Thyroid gland (tissue), 4 donors: Measurements from ENCODE around the gene CHCHD6.

Experiments used
- POLR2A ChIP-seq, 2 donors: fragments of 450-650 bp; IDR thresholded peaks; one replicate each; pipeline ENCODE4 v1.6.1; 2017; ENCODE audit warnings: antibody characterized with exemption in 2 of 2, mild to moderate bottlenecking in 2 of 2, moderate library complexity in 1 of 2
- TF ChIP-seq, protein P1 (sequence below), 6 experiments: fragments of 200-600 bp in 3 of 6; fragments of 450-650 bp in 3 of 6; sonication (generic) in 3 of 6; IDR thresholded peaks; one replicate each; pipeline ENCODE4 v1.5.1; 2016 to 2019; ENCODE audit warnings: antibody characterized with exemption in 6 of 6, mild to moderate bottlenecking in 2 of 6, inconsistent platforms in 1 of 6, moderate library complexity in 1 of 6

DNA sequence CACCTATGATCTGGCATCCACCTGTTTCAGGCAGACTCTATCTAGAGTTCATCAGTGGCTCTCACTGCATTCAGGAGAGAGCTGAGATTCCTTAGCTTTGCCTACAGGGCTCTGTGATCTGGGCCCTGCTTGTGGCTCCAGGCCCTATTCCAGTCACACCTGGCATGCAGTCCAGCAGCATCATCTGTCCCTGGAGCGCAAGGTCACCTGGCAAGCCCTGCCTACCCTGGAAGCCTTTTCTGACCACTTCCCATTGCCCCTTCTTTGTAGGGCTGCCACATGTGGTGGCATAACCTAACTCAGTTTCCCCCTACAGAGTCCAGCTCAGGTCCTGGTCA lies 163.8 kb downstream of the CHCHD6 start:
- TF ChIP-seq, protein P1, sequence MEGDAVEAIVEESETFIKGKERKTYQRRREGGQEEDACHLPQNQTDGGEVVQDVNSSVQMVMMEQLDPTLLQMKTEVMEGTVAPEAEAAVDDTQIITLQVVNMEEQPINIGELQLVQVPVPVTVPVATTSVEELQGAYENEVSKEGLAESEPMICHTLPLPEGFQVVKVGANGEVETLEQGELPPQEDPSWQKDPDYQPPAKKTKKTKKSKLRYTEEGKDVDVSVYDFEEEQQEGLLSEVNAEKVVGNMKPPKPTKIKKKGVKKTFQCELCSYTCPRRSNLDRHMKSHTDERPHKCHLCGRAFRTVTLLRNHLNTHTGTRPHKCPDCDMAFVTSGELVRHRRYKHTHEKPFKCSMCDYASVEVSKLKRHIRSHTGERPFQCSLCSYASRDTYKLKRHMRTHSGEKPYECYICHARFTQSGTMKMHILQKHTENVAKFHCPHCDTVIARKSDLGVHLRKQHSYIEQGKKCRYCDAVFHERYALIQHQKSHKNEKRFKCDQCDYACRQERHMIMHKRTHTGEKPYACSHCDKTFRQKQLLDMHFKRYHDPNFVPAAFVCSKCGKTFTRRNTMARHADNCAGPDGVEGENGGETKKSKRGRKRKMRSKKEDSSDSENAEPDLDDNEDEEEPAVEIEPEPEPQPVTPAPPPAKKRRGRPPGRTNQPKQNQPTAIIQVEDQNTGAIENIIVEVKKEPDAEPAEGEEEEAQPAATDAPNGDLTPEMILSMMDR (IDR thresholded peaks at IDR 0.05) = no peak
- TF ChIP-seq POLR2A (IDR thresholded peaks at IDR 0.05) = no peak
